HepG2 (cell line): ENCODE measurements around the gene TEX261. TPM values are rescaled to one million over a fixed set of nuclear protein-coding genes. Genes with fewer than 3 reads are reported as not detected.
A peak's percentile ranks its signal among the peaks of the same experiment; 100 is the strongest.

Experiments used
- AGO1 ChIP-seq: fragments of 200-400 bp; formaldehyde crosslinking; IDR thresholded peaks from 2 replicates; pipeline ENCODE4 v1.6.1; 2017; ENCODE audit warnings: mild to moderate bottlenecking, low read depth, low read length, moderate library complexity; ENCODE audit not compliant: poor library complexity, severe bottlenecking
- ATF7-NPFF ChIP-seq: sonication (generic); formaldehyde crosslinking; IDR thresholded peaks from 2 replicates; pipeline ENCODE4 v1.8.1; 2023; ENCODE audit warnings: mild to moderate bottlenecking, low read depth, missing genetic modification reagents, moderate library complexity
- FOXO1 ChIP-seq: sonication (generic); formaldehyde crosslinking; IDR thresholded peaks from 2 replicates; pipeline ENCODE4 v1.4.0; 2020; ENCODE audit warnings: missing genetic modification reagents
- FOXP1 ChIP-seq, 2 experiments: fragments of 450-650 bp in 1 of 2; IDR thresholded peaks; 2 replicates each; pipeline ENCODE4 v1.6.1; 2017 to 2018; ENCODE audit warnings: antibody characterized with exemption in 1 of 2
- GABPB1 ChIP-seq: IDR thresholded peaks from 2 replicates; pipeline ENCODE4 v1.6.1; 2016; ENCODE audit warnings: mild to moderate bottlenecking, missing genetic modification reagents, moderate library complexity, missing compliant biosample characterization
- GFI1 ChIP-seq: sonication (generic); formaldehyde crosslinking; IDR thresholded peaks from 2 replicates; pipeline ENCODE4 v1.5.0; 2020; ENCODE audit warnings: missing genetic modification reagents, mild to moderate bottlenecking, borderline replicate concordance
- HES4 ChIP-seq: sonication (generic); formaldehyde crosslinking; IDR thresholded peaks from 2 replicates; pipeline ENCODE4 v1.9.0; 2021; ENCODE audit warnings: mild to moderate bottlenecking, missing genetic modification reagents, borderline replicate concordance
- KDM5B ChIP-seq: sonication (generic); formaldehyde crosslinking; IDR thresholded peaks from 2 replicates; pipeline ENCODE4 v1.4.0; 2020; ENCODE audit warnings: missing genetic modification reagents, mild to moderate bottlenecking, borderline replicate concordance
- KLF11 ChIP-seq: IDR thresholded peaks from 2 replicates; pipeline ENCODE4 v1.6.1; 2016; ENCODE audit warnings: missing compliant biosample characterization
- MIER2 ChIP-seq: IDR thresholded peaks from 2 replicates; pipeline ENCODE4 v1.6.1; 2016; ENCODE audit warnings: missing biosample characterization, missing genetic modification reagents
- MTF1 ChIP-seq: sonication (generic); formaldehyde crosslinking; IDR thresholded peaks from 2 replicates; pipeline ENCODE4 v1.5.0; 2020; ENCODE audit warnings: missing genetic modification reagents
- RXRB ChIP-seq: IDR thresholded peaks from 2 replicates; pipeline ENCODE4 v1.6.1; 2016; ENCODE audit warnings: borderline replicate concordance, missing genetic modification reagents, missing compliant biosample characterization
- SAP130 ChIP-seq: IDR thresholded peaks from 2 replicates; pipeline ENCODE4 v1.6.1; 2016; ENCODE audit warnings: low read depth
- ZNF225 ChIP-seq: sonication (generic); formaldehyde crosslinking; IDR thresholded peaks from 2 replicates; pipeline ENCODE4 v1.4.0; 2020; ENCODE audit warnings: mild to moderate bottlenecking, missing genetic modification reagents
- ZNF329 ChIP-seq: sonication (generic); formaldehyde crosslinking; IDR thresholded peaks from 2 replicates; pipeline ENCODE4 v1.9.0; 2021; ENCODE audit warnings: low read depth, mild to moderate bottlenecking, missing genetic modification reagents
- ZNF563 ChIP-seq: sonication (generic); formaldehyde crosslinking; IDR thresholded peaks from 2 replicates; pipeline ENCODE4 v1.8.0; 2022; ENCODE audit warnings: mild to moderate bottlenecking, moderate library complexity, missing genetic modification reagents
- ZNF788 ChIP-seq: sonication (generic); formaldehyde crosslinking; IDR thresholded peaks from 2 replicates; pipeline ENCODE4 v1.5.0; 2020; ENCODE audit warnings: mild to moderate bottlenecking, missing genetic modification reagents, borderline replicate concordance
- polyA plus RNA-seq, 8 experiments: library from polyadenylated mRNA; depleted of rRNA in 3 of 8; stranded (reverse) in 7 of 8; unstranded in 1 of 8; fragments of >200 nt; fragmentation: Illumina TruSeq in 4 of 8; extraction: Trizol in 4 of 8; gene quantifications; 2 replicates each; pipeline versions ENCODE4 v1.2.1 to v1.2.3, GENCODE V29; 2011 to 2016; ENCODE audit warnings: low read depth in 4 of 8, missing spikeins in 1 of 8, mixed read lengths in 1 of 8; ENCODE audit not compliant: insufficient read depth in 1 of 8
- total RNA-seq, 5 experiments: library from RNA; depleted of rRNA; stranded (reverse); fragments of >200 nt; fragmentation: Illumina TruSeq; extraction: Trizol; gene quantifications; 2 replicates each; pipeline ENCODE4 v1.2.3, GENCODE V29; 2016; ENCODE audit warnings: low read depth in 1 of 5
- TF ChIP-seq, protein P1 (sequence below): sonication (generic); formaldehyde crosslinking; IDR thresholded peaks from 2 replicates; pipeline ENCODE4 v1.5.1; 2020; ENCODE audit warnings: missing genetic modification reagents, mild to moderate bottlenecking, borderline replicate concordance
- TF ChIP-seq, protein P2 (sequence below): sonication (generic); formaldehyde crosslinking; IDR thresholded peaks from 2 replicates; pipeline ENCODE4 v1.5.0; 2020; ENCODE audit warnings: mild to moderate bottlenecking, missing genetic modification reagents
- TF ChIP-seq, protein P3 (sequence below), 2 experiments: sonication (generic) in 1 of 2; formaldehyde crosslinking in 1 of 2; IDR thresholded peaks; 2 replicates each; pipeline versions ENCODE4 v1.5.1 to v1.6.1; 2011 to 2020; ENCODE audit warnings: borderline replicate concordance in 1 of 2, low read depth in 1 of 2, low read length in 1 of 2, mild to moderate bottlenecking in 1 of 2, missing genetic modification reagents in 1 of 2, moderate library complexity in 1 of 2
- TF ChIP-seq, protein P4 (sequence below): sonication (generic); formaldehyde crosslinking; IDR thresholded peaks from 2 replicates; pipeline ENCODE4 v1.4.0; 2020; ENCODE audit warnings: mild to moderate bottlenecking, low read depth, missing genetic modification reagents

TEX261 gene
- total and polyA plus RNA-seq, 2 of the 13 experiments (the other 11 are each of a cell fraction or from before 2014, with no cell fraction given), result 43.8 to 78.7 TPM

DNA sequence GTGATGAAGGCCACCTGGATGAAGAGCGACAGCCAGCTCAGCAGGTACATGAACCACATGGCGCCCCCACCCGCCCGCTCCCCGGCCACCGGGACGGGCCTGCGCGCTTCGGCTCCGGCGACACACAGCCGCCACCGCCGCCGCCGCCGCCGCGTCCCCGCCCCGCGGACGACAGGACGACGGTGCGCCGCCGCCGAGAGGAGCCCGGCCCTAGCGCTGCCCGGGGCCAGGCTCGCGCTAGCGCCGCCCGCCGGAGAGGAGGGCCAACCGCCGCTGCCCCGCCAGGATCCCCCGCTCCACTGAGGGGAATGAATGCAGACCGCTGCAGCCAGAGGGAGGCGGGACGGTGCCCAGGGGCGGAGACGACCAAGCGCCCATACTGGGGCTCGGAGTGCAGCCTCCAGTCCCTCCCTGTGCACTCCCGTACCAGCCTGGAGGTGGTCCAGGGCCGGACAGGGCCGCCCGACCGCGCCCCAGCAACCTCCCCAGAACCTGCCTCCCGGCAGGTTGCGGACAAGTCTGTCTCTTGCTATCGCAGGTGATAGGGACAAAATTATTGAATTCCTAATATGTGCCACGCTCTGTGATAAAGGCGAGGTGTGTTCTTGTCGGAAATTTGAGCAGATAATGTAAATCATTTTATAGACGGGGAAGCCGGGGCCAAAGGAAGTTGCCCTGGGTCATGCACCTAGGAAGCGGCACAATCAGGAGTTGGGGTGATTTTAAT is at the start of gene TEX261 (continued):
- peak; percentile 39; the same call in 1 of the 2 replicates for TF ChIP-seq KLF11
- TF ChIP-seq ZNF788 (CRISPR knock-in tag), result peak; percentile 52; the same call in 1 of the 2 replicates
- TF ChIP-seq MIER2 (CRISPR knock-in tag), result no peak
- TF ChIP-seq, protein P1, sequence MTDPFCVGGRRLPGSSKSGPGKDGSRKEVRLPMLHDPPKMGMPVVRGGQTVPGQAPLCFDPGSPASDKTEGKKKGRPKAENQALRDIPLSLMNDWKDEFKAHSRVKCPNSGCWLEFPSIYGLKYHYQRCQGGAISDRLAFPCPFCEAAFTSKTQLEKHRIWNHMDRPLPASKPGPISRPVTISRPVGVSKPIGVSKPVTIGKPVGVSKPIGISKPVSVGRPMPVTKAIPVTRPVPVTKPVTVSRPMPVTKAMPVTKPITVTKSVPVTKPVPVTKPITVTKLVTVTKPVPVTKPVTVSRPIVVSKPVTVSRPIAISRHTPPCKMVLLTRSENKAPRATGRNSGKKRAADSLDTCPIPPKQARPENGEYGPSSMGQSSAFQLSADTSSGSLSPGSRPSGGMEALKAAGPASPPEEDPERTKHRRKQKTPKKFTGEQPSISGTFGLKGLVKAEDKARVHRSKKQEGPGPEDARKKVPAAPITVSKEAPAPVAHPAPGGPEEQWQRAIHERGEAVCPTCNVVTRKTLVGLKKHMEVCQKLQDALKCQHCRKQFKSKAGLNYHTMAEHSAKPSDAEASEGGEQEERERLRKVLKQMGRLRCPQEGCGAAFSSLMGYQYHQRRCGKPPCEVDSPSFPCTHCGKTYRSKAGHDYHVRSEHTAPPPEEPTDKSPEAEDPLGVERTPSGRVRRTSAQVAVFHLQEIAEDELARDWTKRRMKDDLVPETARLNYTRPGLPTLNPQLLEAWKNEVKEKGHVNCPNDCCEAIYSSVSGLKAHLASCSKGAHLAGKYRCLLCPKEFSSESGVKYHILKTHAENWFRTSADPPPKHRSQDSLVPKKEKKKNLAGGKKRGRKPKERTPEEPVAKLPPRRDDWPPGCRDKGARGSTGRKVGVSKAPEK (CRISPR knock-in tag), result no peak
- TF ChIP-seq, protein P2, sequence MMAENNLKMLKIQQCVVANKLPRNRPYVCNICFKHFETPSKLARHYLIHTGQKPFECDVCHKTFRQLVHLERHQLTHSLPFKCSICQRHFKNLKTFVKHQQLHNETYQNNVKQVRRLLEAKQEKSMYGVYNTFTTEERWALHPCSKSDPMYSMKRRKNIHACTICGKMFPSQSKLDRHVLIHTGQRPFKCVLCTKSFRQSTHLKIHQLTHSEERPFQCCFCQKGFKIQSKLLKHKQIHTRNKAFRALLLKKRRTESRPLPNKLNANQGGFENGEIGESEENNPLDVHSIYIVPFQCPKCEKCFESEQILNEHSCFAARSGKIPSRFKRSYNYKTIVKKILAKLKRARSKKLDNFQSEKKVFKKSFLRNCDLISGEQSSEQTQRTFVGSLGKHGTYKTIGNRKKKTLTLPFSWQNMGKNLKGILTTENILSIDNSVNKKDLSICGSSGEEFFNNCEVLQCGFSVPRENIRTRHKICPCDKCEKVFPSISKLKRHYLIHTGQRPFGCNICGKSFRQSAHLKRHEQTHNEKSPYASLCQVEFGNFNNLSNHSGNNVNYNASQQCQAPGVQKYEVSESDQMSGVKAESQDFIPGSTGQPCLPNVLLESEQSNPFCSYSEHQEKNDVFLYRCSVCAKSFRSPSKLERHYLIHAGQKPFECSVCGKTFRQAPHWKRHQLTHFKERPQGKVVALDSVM (CRISPR knock-in tag), result peak; percentile 69; the same call in 1 of the 2 replicates
- TF ChIP-seq ZNF225 (CRISPR knock-in tag), result 0 out of 2 replicates have a peak, but pooled peaks have one; percentile 49
- no peak; the same call in 1 of the 2 replicates for TF ChIP-seq HES4 (CRISPR knock-in tag)
- TF ChIP-seq ZNF329, result 0 out of 2 replicates have a peak, but pooled peaks have one; percentile 26
- TF ChIP-seq, protein P3, sequence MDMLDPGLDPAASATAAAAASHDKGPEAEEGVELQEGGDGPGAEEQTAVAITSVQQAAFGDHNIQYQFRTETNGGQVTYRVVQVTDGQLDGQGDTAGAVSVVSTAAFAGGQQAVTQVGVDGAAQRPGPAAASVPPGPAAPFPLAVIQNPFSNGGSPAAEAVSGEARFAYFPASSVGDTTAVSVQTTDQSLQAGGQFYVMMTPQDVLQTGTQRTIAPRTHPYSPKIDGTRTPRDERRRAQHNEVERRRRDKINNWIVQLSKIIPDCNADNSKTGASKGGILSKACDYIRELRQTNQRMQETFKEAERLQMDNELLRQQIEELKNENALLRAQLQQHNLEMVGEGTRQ (IDR thresholded peaks at IDR 0.05; ENCODE audit: low read depth, low read length), result no peak
- TF ChIP-seq, protein P3 (CRISPR knock-in tag; IDR thresholded peaks at IDR 0.05; ENCODE audit: borderline replicate concordance), result no peak
- peak; percentile 59; the same call in 1 of the 2 replicates for TF ChIP-seq FOXO1
- TF ChIP-seq AGO1, result no peak
- TF ChIP-seq GABPB1, result peak; percentile 84
- TF ChIP-seq MTF1 (CRISPR knock-in tag), result no peak
- no peak for TF ChIP-seq GFI1
- TF ChIP-seq ATF7-NPFF, result peak; percentile 85
- TF ChIP-seq ZNF563 (CRISPR knock-in tag), result peak; percentile 38
- TF ChIP-seq, protein P4, sequence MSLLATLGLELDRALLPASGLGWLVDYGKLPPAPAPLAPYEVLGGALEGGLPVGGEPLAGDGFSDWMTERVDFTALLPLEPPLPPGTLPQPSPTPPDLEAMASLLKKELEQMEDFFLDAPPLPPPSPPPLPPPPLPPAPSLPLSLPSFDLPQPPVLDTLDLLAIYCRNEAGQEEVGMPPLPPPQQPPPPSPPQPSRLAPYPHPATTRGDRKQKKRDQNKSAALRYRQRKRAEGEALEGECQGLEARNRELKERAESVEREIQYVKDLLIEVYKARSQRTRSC (CRISPR knock-in tag), result no peak
- TF ChIP-seq FOXP1 (IDR thresholded peaks at IDR 0.05), result no peak
- TF ChIP-seq FOXP1 (CRISPR knock-in tag; IDR thresholded peaks at IDR 0.05), result no peak
- TF ChIP-seq RXRB (CRISPR knock-in tag), result peak; percentile 38; the same call in 1 of the 2 replicates
- peak; percentile 78 for TF ChIP-seq SAP130 (CRISPR knock-in tag)
- peak; percentile 77; the same call in 1 of the 2 replicates for TF ChIP-seq KDM5B
